SU-DHL-6 (cell line): ENCODE results near the gene DHRS1.

Experiments
- H2AFZ ChIP-seq: fragments of 200-600 bp; sonication (generic); 2 replicates; pipeline ENCODE4 v1.6.1; 2014; ENCODE audit warnings: low read depth, mild to moderate bottlenecking, moderate library complexity, mixed read lengths, antibody characterized with exemption, low read length; ENCODE audit not compliant: severe bottlenecking
- H3F3A ChIP-seq: fragments of 200-600 bp; shearing (Covaris generic); 2 replicates; pipeline ENCODE4 v1.6.0; 2016; ENCODE audit warnings: antibody characterized with exemption, mild to moderate bottlenecking; ENCODE audit not compliant: insufficient read depth
- H3K27ac ChIP-seq: fragments of 200-600 bp; sonication (generic); 2 replicates; pipeline ENCODE4 v1.5.1; 2016; ENCODE audit warnings: low read depth, mild to moderate bottlenecking, low read length, moderate library complexity, mixed read lengths
- H3K27me3 ChIP-seq: fragments of 200-600 bp; sonication (generic), shearing (Covaris generic); 2 replicates; pipeline ENCODE4 v1.6.0; 2014; ENCODE audit warnings: mild to moderate bottlenecking, low read length
- H3K36me3 ChIP-seq: fragments of 200-600 bp; sonication (generic); 2 replicates; pipeline ENCODE4 v1.6.1; 2014; ENCODE audit warnings: mild to moderate bottlenecking, low read length, mixed read lengths
- H3K4me2 ChIP-seq: fragments of 300-600, 200-600 bp; shearing (Covaris generic), sonication (generic); 2 replicates; pipeline ENCODE4 v1.6.0; 2014; ENCODE audit warnings: low read length, low read depth, mild to moderate bottlenecking; ENCODE audit not compliant: poor library complexity, severe bottlenecking
- H3K4me3 ChIP-seq: fragments of 200-600 bp; sonication (generic); 2 replicates; pipeline ENCODE4 v1.5.1; 2014; ENCODE audit warnings: antibody characterized with exemption, low read length, mild to moderate bottlenecking, mixed read lengths; ENCODE audit not compliant: insufficient read depth, poor library complexity, severe bottlenecking
- H3K79me2 ChIP-seq: fragments of 200-600 bp; sonication (generic); 2 replicates; pipeline ENCODE4 v1.6.1; 2014; ENCODE audit warnings: mild to moderate bottlenecking, low read length, moderate library complexity; ENCODE audit not compliant: insufficient read depth
- H3K9ac ChIP-seq: fragments of 200-600 bp; sonication (generic); 2 replicates; pipeline ENCODE4 v1.7.0; 2014; ENCODE audit warnings: mild to moderate bottlenecking, low read length
- H3K9me2 ChIP-seq: fragments of 200-600 bp; sonication (generic); replicated peaks from 2 replicates; pipeline ENCODE4 v1.6.1; 2014; ENCODE audit warnings: low read length; ENCODE audit not compliant: insufficient read depth
- H3K9me3 ChIP-seq: fragments of 200-600 bp; sonication (generic); 2 replicates; pipeline ENCODE4 v1.6.1; 2014; ENCODE audit warnings: low read length, mixed read lengths; ENCODE audit not compliant: insufficient read depth
- H4K20me1 ChIP-seq: fragments of 200-600 bp; sonication (generic); 2 replicates; pipeline ENCODE4 v1.6.1; 2014; ENCODE audit warnings: low read depth, mild to moderate bottlenecking, antibody characterized with exemption, low read length, moderate library complexity, mixed read lengths
- EZH2phosphoT487 ChIP-seq: fragments of 200-600 bp; sonication (generic), shearing (Covaris generic); conservative IDR thresholded peaks from 2 replicates; pipeline ENCODE4 v1.6.1; 2018; ENCODE audit warnings: mild to moderate bottlenecking, antibody characterized with exemption, low read length, moderate library complexity, mixed read lengths
- TF ChIP-seq, protein P1 (sequence below): fragments of 200-600 bp; sonication (generic); IDR thresholded peaks from one replicate; pipeline ENCODE4 v1.5.1; 2017; ENCODE audit warnings: antibody characterized with exemption, mild to moderate bottlenecking, low read length, moderate library complexity; ENCODE audit not compliant: insufficient read depth, poor library complexity, severe bottlenecking

The DHRS1 gene

GRCh38 chr14:24321212-24321975 is 21.8 kb upstream of the DHRS1 start:
- Histone ChIP-seq H3K27ac (no peak overlapping the region), H3K27me3 (no peaks in the 10 kb centered on the region), H3K4me3 (no peak overlapping the region), H3K9me2 (no peaks in the 10 kb centered on the region), H3K9me3 (no peaks in the 10 kb centered on the region), H3K9ac (no peak overlapping the region), H3F3A (no peaks in the 10 kb centered on the region), H2AFZ (no peak overlapping the region), H4K20me1 (no peaks in the 10 kb centered on the region), H3K36me3 (no peaks in the 10 kb centered on the region), H3K4me2 (no peak overlapping the region), H3K79me2 (no peaks in the 10 kb centered on the region)
- TF ChIP-seq, protein P1, sequence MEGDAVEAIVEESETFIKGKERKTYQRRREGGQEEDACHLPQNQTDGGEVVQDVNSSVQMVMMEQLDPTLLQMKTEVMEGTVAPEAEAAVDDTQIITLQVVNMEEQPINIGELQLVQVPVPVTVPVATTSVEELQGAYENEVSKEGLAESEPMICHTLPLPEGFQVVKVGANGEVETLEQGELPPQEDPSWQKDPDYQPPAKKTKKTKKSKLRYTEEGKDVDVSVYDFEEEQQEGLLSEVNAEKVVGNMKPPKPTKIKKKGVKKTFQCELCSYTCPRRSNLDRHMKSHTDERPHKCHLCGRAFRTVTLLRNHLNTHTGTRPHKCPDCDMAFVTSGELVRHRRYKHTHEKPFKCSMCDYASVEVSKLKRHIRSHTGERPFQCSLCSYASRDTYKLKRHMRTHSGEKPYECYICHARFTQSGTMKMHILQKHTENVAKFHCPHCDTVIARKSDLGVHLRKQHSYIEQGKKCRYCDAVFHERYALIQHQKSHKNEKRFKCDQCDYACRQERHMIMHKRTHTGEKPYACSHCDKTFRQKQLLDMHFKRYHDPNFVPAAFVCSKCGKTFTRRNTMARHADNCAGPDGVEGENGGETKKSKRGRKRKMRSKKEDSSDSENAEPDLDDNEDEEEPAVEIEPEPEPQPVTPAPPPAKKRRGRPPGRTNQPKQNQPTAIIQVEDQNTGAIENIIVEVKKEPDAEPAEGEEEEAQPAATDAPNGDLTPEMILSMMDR, result no peak
- no peak for TF ChIP-seq EZH2phosphoT487

GRCh38 chr14:24317141-24317928 is 17.8 kb upstream of the DHRS1 start:
- Histone ChIP-seq H3K27me3 (no peaks in the 10 kb centered on the region), H3K27ac (no peak overlapping the region), H3K9me3 (no peaks in the 10 kb centered on the region), H3K9ac (no peak overlapping the region), H2AFZ (no peak overlapping the region), H4K20me1 (no peaks in the 10 kb centered on the region), H3K9me2 (no peaks in the 10 kb centered on the region), H3K36me3 (no peaks in the 10 kb centered on the region), H3K79me2 (no peaks in the 10 kb centered on the region), H3K4me2 (no peak overlapping the region), H3F3A (no peaks in the 10 kb centered on the region), H3K4me3 (no peak overlapping the region)
- TF ChIP-seq EZH2phosphoT487, result no peak
- TF ChIP-seq, protein P1, result no peak

GRCh38 chr14:24316597-24316950 is 17.0 kb upstream of the DHRS1 start:
- TF ChIP-seq EZH2phosphoT487, result no peak
- TF ChIP-seq, protein P1, result no peak
- Histone ChIP-seq H4K20me1 (no peaks in the 10 kb centered on the region), H3K4me3 (no peak overlapping the region), H3F3A (no peaks in the 10 kb centered on the region), H3K4me2 (no peak overlapping the region), H2AFZ (no peak overlapping the region), H3K27ac (no peak overlapping the region), H3K9ac (no peak overlapping the region), H3K27me3 (no peaks in the 10 kb centered on the region), H3K36me3 (no peaks in the 10 kb centered on the region), H3K9me3 (no peaks in the 10 kb centered on the region), H3K79me2 (no peaks in the 10 kb centered on the region), H3K9me2 (no peaks in the 10 kb centered on the region)
